OCI-LY1 (cell line): Measurements from ENCODE around the gene KIF21A.

Experiments used
- EZH2 ChIP-seq: fragments of 200-600 bp; sonication (generic), shearing (Covaris generic); IDR thresholded peaks from 2 replicates; pipeline ENCODE4 v1.8.0; 2017; ENCODE audit warnings: borderline replicate concordance, mixed run types, mild to moderate bottlenecking, antibody characterized with exemption, low read length, moderate library complexity, mixed read lengths
- TF ChIP-seq, protein P1 (sequence below): fragments of 200-600 bp; sonication (generic), shearing (Covaris generic); IDR thresholded peaks from 2 replicates; pipeline ENCODE4 v1.5.1; 2017; ENCODE audit warnings: mild to moderate bottlenecking, antibody characterized with exemption, low read length, moderate library complexity, mixed read lengths

DNA sequence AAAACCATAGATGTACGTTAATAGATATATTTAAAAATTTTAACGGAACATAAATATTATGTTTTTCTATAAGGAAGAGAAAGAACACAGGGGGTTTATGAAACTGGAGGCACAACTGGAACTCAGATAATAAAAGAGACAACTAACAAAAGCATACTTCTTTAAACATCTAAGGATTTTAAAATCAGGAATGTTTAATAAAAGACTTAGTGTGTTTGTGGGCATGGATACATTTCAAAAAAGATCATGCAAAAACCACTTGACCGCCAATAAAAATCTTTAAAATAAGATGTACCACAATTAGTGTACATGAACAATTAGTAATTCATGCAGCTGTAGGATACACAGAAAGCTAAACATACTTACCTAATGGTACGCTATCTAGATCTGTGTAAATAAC is 113.0 kb downstream of the KIF21A start:
- TF ChIP-seq, protein P1, sequence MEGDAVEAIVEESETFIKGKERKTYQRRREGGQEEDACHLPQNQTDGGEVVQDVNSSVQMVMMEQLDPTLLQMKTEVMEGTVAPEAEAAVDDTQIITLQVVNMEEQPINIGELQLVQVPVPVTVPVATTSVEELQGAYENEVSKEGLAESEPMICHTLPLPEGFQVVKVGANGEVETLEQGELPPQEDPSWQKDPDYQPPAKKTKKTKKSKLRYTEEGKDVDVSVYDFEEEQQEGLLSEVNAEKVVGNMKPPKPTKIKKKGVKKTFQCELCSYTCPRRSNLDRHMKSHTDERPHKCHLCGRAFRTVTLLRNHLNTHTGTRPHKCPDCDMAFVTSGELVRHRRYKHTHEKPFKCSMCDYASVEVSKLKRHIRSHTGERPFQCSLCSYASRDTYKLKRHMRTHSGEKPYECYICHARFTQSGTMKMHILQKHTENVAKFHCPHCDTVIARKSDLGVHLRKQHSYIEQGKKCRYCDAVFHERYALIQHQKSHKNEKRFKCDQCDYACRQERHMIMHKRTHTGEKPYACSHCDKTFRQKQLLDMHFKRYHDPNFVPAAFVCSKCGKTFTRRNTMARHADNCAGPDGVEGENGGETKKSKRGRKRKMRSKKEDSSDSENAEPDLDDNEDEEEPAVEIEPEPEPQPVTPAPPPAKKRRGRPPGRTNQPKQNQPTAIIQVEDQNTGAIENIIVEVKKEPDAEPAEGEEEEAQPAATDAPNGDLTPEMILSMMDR: no peak
- no peak for TF ChIP-seq EZH2
